ENCODE measurements around the gene BRSK1. TPM values are rescaled to one million over a fixed set of nuclear protein-coding genes. Genes with fewer than 3 reads are reported as not detected.

The BRSK1 gene
- total RNA-seq, 4 donors from 2014 or later: 4.1 to 17.1 (median 12.0) TPM; not detected in 1

GRCh38 chr19:55333870-55334269 lies 50.1 kb downstream of the BRSK1 start:
- Histone ChIP-seq H3K27me3 (no peaks in the 10 kb centered on the region), H3K9me3 (no peaks in the 10 kb centered on the region), H3K4me1 (no peaks in the 10 kb centered on the region), H3K36me3 (no peaks in the 10 kb centered on the region), H3K27ac (no peak overlapping the region), H3K4me3 (no peak overlapping the region)
- TF ChIP-seq POLR2A (IDR thresholded peaks at IDR 0.05): no peak
- no peak for TF ChIP-seq CTCF (IDR thresholded peaks at IDR 0.05)
- DNase-seq: no peak
- intact Hi-C loops (cut with DNase I; ENCODE audit: low total_unique reads): no loop called here

GRCh38 chr19:55336101-55336500 lies 52.3 kb downstream of the BRSK1 start:
- no peak overlapping the region for H3K27ac ChIP-seq
- no peak for TF ChIP-seq CTCF (IDR thresholded peaks at IDR 0.05)
- TF ChIP-seq POLR2A (IDR thresholded peaks at IDR 0.05): no peak
- DNase-seq: no peak
- H3K4me1 ChIP-seq: peaks cover 0 to 11% of the 10 kb centered on the region in 2 donors
- H3K27me3 ChIP-seq: no peaks in the 10 kb centered on the region
- H3K36me3 ChIP-seq: no peaks in the 10 kb centered on the region
- intact Hi-C loops (cut with DNase I; ENCODE audit: low total_unique reads): no loop called here
- no peaks in the 10 kb centered on the region for H3K9me3 ChIP-seq
- no peak overlapping the region for H3K4me3 ChIP-seq

GRCh38 chr19:55339105-55339888 lies 55.5 kb downstream of the BRSK1 start, which contains the start of gene KMT5C:
KMT5C (plus strand) TSS chr19:55339876; CDS start chr19:55341937, 2,061 bp downstream.
- Histone ChIP-seq H3K36me3 (no peaks in the 10 kb centered on the region), H3K4me1 (peaks cover 0 to 11% of the 10 kb centered on the region in 2 donors), H3K27me3 (no peaks in the 10 kb centered on the region), H3K4me3 (peak within 1 kb of the TSS; percentile 78 to 80), H3K27ac (peak within 1 kb of the TSS; percentile 90 to 94), H3K9me3 (no peaks in the 10 kb centered on the region)
- intact Hi-C loops (cut with DNase I; ENCODE audit: low total_unique reads): no loop called here
- peak; percentile 100 for DNase-seq
- TF ChIP-seq CTCF (IDR thresholded peaks at IDR 0.05) (peak in 3 of 4 experiments; percentile 52 to 75 (median 63)), POLR2A (IDR thresholded peaks at IDR 0.05) (peak; percentile 93 to 96)

GRCh38 chr19:55339889-55340783 lies 56.3 kb downstream of the BRSK1 start:
- H3K9me3 ChIP-seq: no peaks in the 10 kb centered on the region
- no peaks in the 10 kb centered on the region for H3K36me3 ChIP-seq
- intact Hi-C loops (cut with DNase I; ENCODE audit: low total_unique reads): no loop called here
- H3K27me3 ChIP-seq: no peaks in the 10 kb centered on the region
- H3K4me3 ChIP-seq: peak overlapping the region; percentile 78 to 80
- H3K4me1 ChIP-seq: peaks cover 0 to 11% of the 10 kb centered on the region in 2 donors
- DNase-seq: no peak
- TF ChIP-seq POLR2A (IDR thresholded peaks at IDR 0.05): no peak
- no peak for TF ChIP-seq CTCF (IDR thresholded peaks at IDR 0.05)
- H3K27ac ChIP-seq: peak overlapping the region; percentile 90 to 94
